ENCODE measurements around the gene GPT2.
"Not testable (repeated sequence)": the region's sequence is repeated elsewhere in the genome, so short reads cannot be mapped to it uniquely, and the experiment has no call there.

Gene GPT2

DNA sequence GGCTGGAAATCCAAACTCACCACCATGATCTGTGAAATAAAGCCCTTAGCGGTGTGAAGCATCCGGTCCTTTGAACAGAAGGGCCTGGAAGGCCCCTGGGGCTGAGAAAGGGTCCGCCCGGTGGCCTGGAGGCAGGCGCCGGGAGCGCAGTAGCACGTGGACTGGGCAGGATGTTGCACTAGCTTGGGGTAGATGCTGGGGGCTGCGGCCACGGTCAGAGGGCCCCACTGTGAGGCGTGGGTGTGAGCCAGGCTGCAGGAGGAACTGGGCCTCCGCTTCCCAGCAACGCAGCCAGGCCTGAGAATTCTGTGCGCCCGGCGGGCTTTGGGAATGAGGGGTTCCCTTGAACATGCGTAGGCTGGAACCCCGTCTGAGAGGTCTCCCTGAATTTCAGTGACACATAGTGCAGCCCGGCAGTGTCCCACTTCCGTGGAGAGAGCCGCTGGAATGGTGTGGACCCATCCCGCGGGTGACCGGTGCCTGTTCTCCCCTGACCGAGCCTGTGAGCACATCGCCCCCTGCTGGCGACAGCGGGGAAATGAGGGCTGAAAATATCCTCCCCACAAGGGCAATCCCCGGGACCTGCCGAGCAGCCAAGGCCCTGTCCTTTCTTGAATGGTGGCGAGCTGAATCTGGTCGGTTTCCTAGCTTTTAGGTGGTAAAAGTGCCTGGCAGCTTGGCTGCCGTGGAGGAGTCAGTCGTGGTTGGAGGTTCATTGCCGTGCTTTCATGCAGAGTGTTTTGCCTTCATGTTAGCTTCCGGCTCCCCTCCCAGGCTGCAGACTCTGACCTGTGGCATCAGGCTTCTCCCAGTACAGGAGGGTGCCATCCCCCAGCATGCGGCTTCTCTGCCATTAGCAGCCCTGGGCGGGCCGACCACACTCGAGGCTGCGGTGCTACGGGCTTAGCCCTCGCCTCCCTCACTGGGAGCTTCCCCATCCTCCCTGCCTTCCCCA lies 45.5 kb downstream of the GPT2 start:
- Histone ChIP-seq H3K9me3 (ENCODE audit: low read depth, low read length) (no peaks in the 10 kb centered on the region), H3K4me3 (no peak overlapping the region), H3K27ac (no peak overlapping the region), H3K36me3 (ENCODE audit: insufficient read depth, low read length) (no peaks in the 10 kb centered on the region), H3K9ac (ENCODE audit: insufficient read length) (no peak overlapping the region)
- no peak for TF ChIP-seq EZH2 (IDR thresholded peaks at IDR 0.05)
- TF ChIP-seq FOXP2 (optimal IDR thresholded peaks at IDR 0.05; ENCODE audit: control extremely low read depth, extremely low read length, insufficient read depth), result no peak
- no peak for TF ChIP-seq POLR2AphosphoS5 (IDR thresholded peaks at IDR 0.05; ENCODE audit: borderline replicate concordance, low read depth, low read length)
- no peak for DNase-seq (ENCODE audit: low read depth, low spot score)

DNA sequence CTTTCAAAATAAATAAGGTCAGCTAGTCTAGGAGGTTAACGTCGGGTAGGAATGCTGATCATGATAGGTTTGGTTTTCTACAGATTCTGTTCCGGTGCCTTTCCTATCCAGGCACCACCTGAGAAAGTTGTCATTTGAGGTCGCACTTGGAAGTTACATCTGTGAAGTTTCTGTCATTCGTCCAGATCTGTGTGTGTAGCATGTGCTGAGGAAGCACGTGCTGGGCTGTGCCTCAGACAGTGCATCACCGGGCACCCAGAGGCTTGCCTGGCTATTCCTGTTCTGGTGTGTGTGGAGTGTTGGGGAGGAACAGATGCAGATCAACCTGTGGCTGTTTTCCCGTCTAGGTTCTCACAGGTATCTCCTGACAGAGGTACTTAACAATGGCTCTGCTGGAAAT lies 46.7 kb downstream of the GPT2 start:
- Histone ChIP-seq H3K9me3 (ENCODE audit: low read depth, low read length) (no peaks in the 10 kb centered on the region), H3K36me3 (ENCODE audit: insufficient read depth, low read length) (no peaks in the 10 kb centered on the region), H3K27ac (no peak overlapping the region), H3K4me3 (no peak overlapping the region), H3K9ac (ENCODE audit: insufficient read length) (no peak overlapping the region)
- TF ChIP-seq FOXP2 (optimal IDR thresholded peaks at IDR 0.05; ENCODE audit: control extremely low read depth, extremely low read length, insufficient read depth), result no peak
- TF ChIP-seq POLR2AphosphoS5 (IDR thresholded peaks at IDR 0.05; ENCODE audit: borderline replicate concordance, low read depth, low read length), result no peak
- TF ChIP-seq EZH2 (IDR thresholded peaks at IDR 0.05), result no peak
- DNase-seq (ENCODE audit: low read depth, low spot score), result no peak

DNA sequence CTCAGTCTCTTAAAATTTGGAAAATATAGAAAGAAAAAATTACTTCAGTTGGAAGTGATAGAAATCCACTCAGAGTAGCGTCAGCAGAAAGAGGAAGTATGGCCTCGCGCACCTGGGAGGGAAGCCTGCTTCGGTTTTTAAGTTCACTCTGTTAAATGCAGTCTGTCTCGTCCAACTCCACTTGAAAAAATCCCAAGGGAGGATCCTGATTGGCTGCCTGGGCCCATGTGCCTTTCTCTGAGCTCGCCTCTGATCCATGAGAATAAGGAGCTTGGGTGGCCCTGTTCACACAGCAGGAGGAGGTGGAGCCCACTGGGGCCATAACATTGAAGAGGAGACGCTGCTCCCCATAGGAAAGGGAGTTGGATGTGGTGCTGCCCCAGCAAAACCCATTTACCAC lies 48.6 kb downstream of the GPT2 start:
- H3K4me3 ChIP-seq, result no peak overlapping the region
- DNase-seq (ENCODE audit: low read depth, low spot score), result no peak
- no peaks in the 10 kb centered on the region for H3K9me3 ChIP-seq (ENCODE audit: low read depth, low read length)
- no peak for TF ChIP-seq POLR2AphosphoS5 (IDR thresholded peaks at IDR 0.05; ENCODE audit: borderline replicate concordance, low read depth, low read length)
- TF ChIP-seq FOXP2 (optimal IDR thresholded peaks at IDR 0.05; ENCODE audit: control extremely low read depth, extremely low read length, insufficient read depth), result no peak
- no peak for TF ChIP-seq EZH2 (IDR thresholded peaks at IDR 0.05)
- H3K9ac ChIP-seq (ENCODE audit: insufficient read length), result no peak overlapping the region
- H3K36me3 ChIP-seq (ENCODE audit: insufficient read depth, low read length), result no peaks in the 10 kb centered on the region
- H3K27ac ChIP-seq, result no peak overlapping the region

DNA sequence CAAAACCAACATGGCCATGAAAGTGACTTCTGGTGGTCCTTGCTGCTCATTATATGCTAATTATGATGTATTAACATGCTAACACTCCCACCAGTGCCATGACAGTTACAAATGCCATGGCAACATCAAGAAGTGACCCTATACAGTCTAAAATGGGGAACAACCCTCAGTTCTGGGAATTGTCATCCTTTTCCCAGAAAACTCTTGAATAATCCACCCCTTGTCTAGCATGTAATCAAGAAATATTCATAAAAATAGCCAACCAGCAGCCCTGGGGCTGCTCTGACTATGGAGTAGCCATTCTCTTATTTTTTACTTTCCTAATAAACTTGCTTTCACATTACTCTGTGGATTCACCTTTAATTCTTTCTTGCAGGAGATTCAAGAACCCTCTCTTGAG lies 53.4 kb downstream of the GPT2 start:
- no peak for DNase-seq (ENCODE audit: low read depth, low spot score)
- Histone ChIP-seq H3K27ac (no peak overlapping the region), H3K36me3 (ENCODE audit: insufficient read depth, low read length) (no peaks in the 10 kb centered on the region), H3K9ac (ENCODE audit: insufficient read length) (no peak overlapping the region), H3K4me3 (no peak overlapping the region), H3K9me3 (ENCODE audit: low read depth, low read length) (no peaks in the 10 kb centered on the region)
- TF ChIP-seq EZH2 (IDR thresholded peaks at IDR 0.05), result no peak
- TF ChIP-seq FOXP2 (optimal IDR thresholded peaks at IDR 0.05; ENCODE audit: control extremely low read depth, extremely low read length, insufficient read depth), result no peak
- no peak for TF ChIP-seq POLR2AphosphoS5 (IDR thresholded peaks at IDR 0.05; ENCODE audit: borderline replicate concordance, low read depth, low read length)

DNA sequence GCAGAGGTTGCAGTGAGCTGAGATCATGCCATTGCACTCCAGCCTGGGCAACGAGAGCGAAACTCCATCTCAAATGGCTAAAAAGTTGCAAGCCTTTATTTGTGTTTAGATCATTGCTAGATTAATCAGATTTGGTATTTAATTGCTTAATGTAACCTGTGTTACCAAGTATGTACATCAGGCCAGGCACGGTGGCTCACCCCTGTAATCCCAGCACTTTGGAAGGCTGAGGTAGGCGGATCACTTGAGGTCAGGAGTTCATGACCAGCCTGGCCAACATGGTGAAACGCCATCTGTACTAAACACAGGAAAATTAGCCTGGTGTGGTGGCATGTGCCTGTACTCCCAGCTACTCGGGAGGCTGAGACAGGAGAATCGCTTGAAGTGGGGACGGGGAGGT lies 60.6 kb downstream of the GPT2 start:
- not testable (repeated sequence) for H3K9ac ChIP-seq (ENCODE audit: insufficient read length); DNase-seq (ENCODE audit: low read depth, low spot score); H3K27ac ChIP-seq

DNA sequence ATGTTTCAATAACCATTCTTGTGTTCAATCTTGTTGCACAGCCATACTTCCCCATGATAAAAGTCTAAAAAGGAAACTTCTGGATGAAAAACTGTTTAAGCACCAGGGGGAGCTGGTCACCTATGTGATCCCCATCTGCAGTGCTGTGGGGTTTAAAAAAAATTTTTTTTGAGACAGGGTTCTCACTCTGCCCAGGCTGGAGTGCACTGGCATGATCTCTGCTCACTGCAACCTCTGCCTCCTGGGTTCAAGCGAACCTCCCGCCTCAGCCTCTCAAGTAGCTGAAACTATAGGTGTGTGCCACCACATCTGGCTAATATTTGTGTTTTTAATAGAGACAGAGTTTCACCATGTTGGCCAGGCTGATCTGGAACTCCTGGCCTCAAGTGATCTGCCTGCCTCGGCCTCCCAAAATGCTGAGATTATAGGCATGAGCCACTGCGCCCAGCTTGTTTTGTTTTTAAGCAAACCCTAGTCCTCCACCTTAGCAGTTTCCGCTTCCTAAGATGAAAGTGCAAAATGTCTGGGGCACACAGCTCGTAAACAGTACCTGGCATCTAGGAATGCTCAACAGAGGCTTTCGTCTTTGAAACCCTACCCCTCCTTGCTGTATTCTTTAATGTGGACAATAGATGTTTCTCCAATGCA lies 63.9 kb downstream of the GPT2 start:
- Histone ChIP-seq H3K27ac (no peak overlapping the region), H3K9me3 (ENCODE audit: low read depth, low read length) (no peaks in the 10 kb centered on the region), H3K36me3 (ENCODE audit: insufficient read depth, low read length) (no peaks in the 10 kb centered on the region), H3K4me3 (no peak overlapping the region), H3K9ac (ENCODE audit: insufficient read length) (no peak overlapping the region)
- TF ChIP-seq EZH2 (IDR thresholded peaks at IDR 0.05) (no peak), FOXP2 (optimal IDR thresholded peaks at IDR 0.05; ENCODE audit: control extremely low read depth, extremely low read length, insufficient read depth) (no peak)
- no peak for DNase-seq (ENCODE audit: low read depth, low spot score)

More for the DNA sequence above, 60.6 kb downstream of the GPT2 start:
- not testable (repeated sequence) for H3K4me3 ChIP-seq; H3K9me3 ChIP-seq (ENCODE audit: low read depth, low read length); H3K36me3 ChIP-seq (ENCODE audit: insufficient read depth, low read length)

DNA sequence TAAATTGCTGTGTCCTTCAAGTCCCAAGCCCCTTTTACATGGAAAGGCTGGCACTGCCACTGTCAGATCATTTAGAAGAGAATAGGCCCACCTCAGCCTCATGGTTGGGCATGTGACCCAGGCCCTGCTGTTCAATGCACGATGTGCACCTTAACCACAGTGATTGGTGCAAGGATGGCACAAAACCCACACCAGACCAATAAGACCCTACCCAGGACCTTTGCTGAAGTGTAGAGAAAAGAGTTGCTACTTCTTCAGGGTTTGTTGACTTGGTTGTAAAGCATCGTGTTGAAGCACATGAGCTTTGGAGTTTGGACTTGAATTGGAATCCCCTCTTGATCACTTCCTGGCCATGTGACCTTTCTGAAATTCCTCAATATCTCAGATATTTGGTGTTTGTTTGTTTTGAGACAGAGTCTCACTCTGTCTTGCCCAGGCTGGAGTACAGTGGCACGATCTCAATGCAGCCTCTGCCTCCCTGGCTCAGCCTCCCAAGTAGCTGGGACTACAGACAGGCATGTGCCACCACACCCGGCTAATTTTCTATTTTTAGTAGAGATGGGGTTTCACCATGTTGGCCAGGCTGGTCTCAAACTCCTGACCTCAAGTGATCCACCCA lies 64.5 kb downstream of the GPT2 start:
- H3K9me3 ChIP-seq (ENCODE audit: low read depth, low read length), result no peaks in the 10 kb centered on the region
- no peak for DNase-seq (ENCODE audit: low read depth, low spot score)
- no peaks in the 10 kb centered on the region for H3K36me3 ChIP-seq (ENCODE audit: insufficient read depth, low read length)
- no peak overlapping the region for H3K27ac ChIP-seq
- no peak overlapping the region for H3K9ac ChIP-seq (ENCODE audit: insufficient read length)
- no peak for TF ChIP-seq FOXP2 (optimal IDR thresholded peaks at IDR 0.05; ENCODE audit: control extremely low read depth, extremely low read length, insufficient read depth)
- no peak for TF ChIP-seq EZH2 (IDR thresholded peaks at IDR 0.05)
- no peak for TF ChIP-seq POLR2AphosphoS5 (IDR thresholded peaks at IDR 0.05; ENCODE audit: borderline replicate concordance, low read depth, low read length)
- no peak overlapping the region for H3K4me3 ChIP-seq

DNA sequence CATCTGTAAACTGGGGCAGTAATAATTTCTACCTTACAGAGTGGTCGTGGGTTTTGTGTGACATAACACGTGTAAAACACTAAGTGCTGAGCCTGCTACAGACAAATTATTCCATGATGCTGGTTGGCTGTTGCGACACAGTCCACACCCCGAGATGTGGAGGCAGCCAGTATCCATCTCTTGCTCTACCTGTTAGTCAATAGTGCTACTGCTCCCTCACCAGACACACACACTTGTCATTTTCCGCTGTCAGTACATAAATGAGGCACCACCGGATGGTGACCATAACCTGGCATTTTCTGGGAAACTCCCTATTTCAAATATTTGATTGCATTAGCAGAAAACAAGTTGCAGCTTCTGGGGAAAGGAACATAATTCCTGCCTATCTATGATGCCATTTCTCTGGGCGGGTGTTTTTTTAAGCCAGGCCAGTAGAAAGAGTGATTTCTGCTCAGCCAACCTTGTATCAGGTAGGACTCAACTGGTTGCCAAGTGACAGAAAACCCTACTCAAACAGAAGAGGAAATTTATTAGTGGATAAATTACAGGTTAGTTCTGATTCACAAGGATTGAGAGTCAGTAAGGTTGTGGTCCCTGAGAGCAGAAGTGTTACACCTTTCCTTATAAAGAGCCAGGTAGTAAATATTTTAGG lies 65.2 kb downstream of the GPT2 start:
- TF ChIP-seq EZH2 (IDR thresholded peaks at IDR 0.05) (no peak), FOXP2 (optimal IDR thresholded peaks at IDR 0.05; ENCODE audit: control extremely low read depth, extremely low read length, insufficient read depth) (no peak), POLR2AphosphoS5 (IDR thresholded peaks at IDR 0.05; ENCODE audit: borderline replicate concordance, low read depth, low read length) (no peak)
- H3K36me3 ChIP-seq (ENCODE audit: insufficient read depth, low read length), result no peaks in the 10 kb centered on the region
- DNase-seq (ENCODE audit: low read depth, low spot score), result no peak
- no peak overlapping the region for H3K27ac ChIP-seq
- H3K9ac ChIP-seq (ENCODE audit: insufficient read length), result no peak overlapping the region
- no peak overlapping the region for H3K4me3 ChIP-seq
- no peaks in the 10 kb centered on the region for H3K9me3 ChIP-seq (ENCODE audit: low read depth, low read length)
